CD4-positive, alpha-beta memory T cell (primary cell): Measurements from ENCODE around the gene FALEC. TPM values are rescaled to one million over a fixed set of nuclear protein-coding genes. Genes with fewer than 3 reads are reported as not detected.

Experiments
- microRNA-seq: library from miRNA; unstranded; fragments of <30 nt; microRNA quantifications from one replicate; pipeline ENCODE4 v1.2.0, GENCODE V29; 2021; ENCODE audit warnings: borderline replicate concordance, borderline number of aligned reads, borderline microRNAs expressed, mixed read lengths
- polyA plus RNA-seq, 2 donors: library from polyadenylated mRNA; unstranded; fragments of 300-500 nt; fragmentation: Illumina TruSeq; gene quantifications; one replicate each; pipeline ENCODE4 v1.2.3, GENCODE V29; 2021
- total RNA-seq, 2 experiments: library from RNA; stranded (reverse); gene quantifications; one replicate each; pipeline ENCODE4 v1.2.3, GENCODE V29; 2021

Gene FALEC
- total and polyA plus RNA-seq, 4 experiments from 2014 or later: 0.64 to 1.1 TPM; not detected in 2

Small RNA genes within 50 kb of the gene (microRNA-seq; reads per million reads assigned to microRNA genes)
- gene MIR4257 (not detected), gene MIR6878 (not detected)

Other genes starting within 250 kb of the FALEC start
- gene APH1A, start 246.7 kb upstream of the FALEC start, total RNA-seq: 100 to 1,000 TPM; 118 to 120 TPM
- 10 to 100 TPM; 45.1 to 72.0 TPM for gene APH1A, start 246.7 kb upstream of the FALEC start, polyA plus RNA-seq
- gene C1orf54, start 243.0 kb upstream of the FALEC start, total RNA-seq: 1 to 10 TPM; 2.5 to 3.4 TPM
- gene C1orf54, start 243.0 kb upstream of the FALEC start, polyA plus RNA-seq: 1 to 10 TPM; 5.3 to 7.4 TPM
- under 1 TPM; 0.67 to 0.94 TPM for gene CIART, start 233.2 kb upstream of the FALEC start, total RNA-seq
- gene CIART, start 233.2 kb upstream of the FALEC start, polyA plus RNA-seq: 1 to 10 TPM in 1 of 2 donors, under 1 TPM in 1; 0.36 to 2.6 TPM
- gene MRPS21, start 221.9 kb upstream of the FALEC start, total RNA-seq: 10 to 100 TPM; 62.9 to 68.7 TPM
- gene MRPS21, start 221.9 kb upstream of the FALEC start, polyA plus RNA-seq: 10 to 100 TPM; 68.2 to 89.4 TPM
- gene PRPF3, start 194.2 kb upstream of the FALEC start, total RNA-seq: 100 to 1,000 TPM; 131 to 139 TPM
- 10 to 100 TPM in 1 of 2 donors, 1 to 10 TPM in 1; 8.6 to 24.3 TPM for gene PRPF3, start 194.2 kb upstream of the FALEC start, polyA plus RNA-seq
- gene RPRD2, start 151.6 kb upstream of the FALEC start, total RNA-seq: 10 to 100 TPM; 60.0 to 61.0 TPM
- gene RPRD2, start 151.6 kb upstream of the FALEC start, polyA plus RNA-seq: 10 to 100 TPM; 10.1 to 37.1 TPM
- 10 to 100 TPM; 32.3 to 35.4 TPM for gene TARS2, start 28.3 kb upstream of the FALEC start, total RNA-seq
- 10 to 100 TPM; 23.5 to 26.4 TPM for gene TARS2, start 28.3 kb upstream of the FALEC start, polyA plus RNA-seq
- 1 to 10 TPM; 1.9 to 2.0 TPM for gene ECM1, start 7.6 kb upstream of the FALEC start, total RNA-seq
- gene ECM1, start 7.6 kb upstream of the FALEC start, polyA plus RNA-seq: not detected
- under 1 TPM; 0.23 to 0.33 TPM for gene ADAMTSL4, start 33.7 kb downstream of the FALEC start, total RNA-seq
- gene ADAMTSL4, start 33.7 kb downstream of the FALEC start, polyA plus RNA-seq: under 1 TPM in 1 of 2 donors, not detected in 1; 0.24 TPM
- gene MCL1, start 63.9 kb downstream of the FALEC start, total RNA-seq: 100 to 1,000 TPM; 314 to 331 TPM
- gene MCL1, start 63.9 kb downstream of the FALEC start, polyA plus RNA-seq: 100 to 1,000 TPM; 116 to 207 TPM
- gene ENSA, start 113.9 kb downstream of the FALEC start, total RNA-seq: 100 to 1,000 TPM in 1 of 2 experiments, 10 to 100 TPM in 1; 99.7 to 101 TPM
- 10 to 100 TPM; 52.4 to 55.2 TPM for gene ENSA, start 113.9 kb downstream of the FALEC start, polyA plus RNA-seq
- gene GOLPH3L, start 181.4 kb downstream of the FALEC start, total RNA-seq: 10 to 100 TPM; 29.7 to 30.4 TPM
- 10 to 100 TPM; 16.7 to 25.7 TPM for gene GOLPH3L, start 181.4 kb downstream of the FALEC start, polyA plus RNA-seq
- under 1 TPM in 1 of 2 experiments, not detected in 1; 0.64 TPM for gene HORMAD1, start 205.1 kb downstream of the FALEC start, total RNA-seq
- not detected for gene HORMAD1, start 205.1 kb downstream of the FALEC start, polyA plus RNA-seq